WERI-Rb-1 (cell line): ENCODE results near the gene EEFSEC.

Experiments
- DNase-seq: peaks from one replicate; pipeline ENCODE4 v3.0.0-alpha.2; 2020
- H3K27ac ChIP-seq: fragments of 250-450 bp; sonication (Bioruptor Pico); 2 replicates; pipeline ENCODE4 v1.5.1; 2020; ENCODE audit warnings: mild to moderate bottlenecking, moderate library complexity
- H3K27me3 ChIP-seq: fragments of 250-450 bp; sonication (Bioruptor Pico); 2 replicates; pipeline ENCODE4 v1.5.1; 2021; ENCODE audit warnings: mild to moderate bottlenecking, low read depth, moderate library complexity; ENCODE audit not compliant: insufficient read depth, severe bottlenecking
- H3K36me3 ChIP-seq: fragments of 250-450 bp; sonication (Bioruptor Pico); 2 replicates; pipeline ENCODE4 v1.5.1; 2020; ENCODE audit warnings: mild to moderate bottlenecking, moderate library complexity
- H3K4me3 ChIP-seq: 2 replicates; pipeline ENCODE4 v1.5.1; 2011; ENCODE audit warnings: low read depth, mild to moderate bottlenecking, control low read depth, low read length
- H3K9me3 ChIP-seq: fragments of 250-450 bp; sonication (Bioruptor Pico); 2 replicates; pipeline ENCODE4 v1.5.1; 2021; ENCODE audit warnings: mild to moderate bottlenecking, moderate library complexity; ENCODE audit not compliant: severe bottlenecking
- CTCF ChIP-seq: IDR thresholded peaks from 2 replicates; pipeline ENCODE4 v1.5.1; 2011; ENCODE audit warnings: low read depth, mild to moderate bottlenecking, control low read depth, inconsistent platforms, low read length

EEFSEC gene

DNA sequence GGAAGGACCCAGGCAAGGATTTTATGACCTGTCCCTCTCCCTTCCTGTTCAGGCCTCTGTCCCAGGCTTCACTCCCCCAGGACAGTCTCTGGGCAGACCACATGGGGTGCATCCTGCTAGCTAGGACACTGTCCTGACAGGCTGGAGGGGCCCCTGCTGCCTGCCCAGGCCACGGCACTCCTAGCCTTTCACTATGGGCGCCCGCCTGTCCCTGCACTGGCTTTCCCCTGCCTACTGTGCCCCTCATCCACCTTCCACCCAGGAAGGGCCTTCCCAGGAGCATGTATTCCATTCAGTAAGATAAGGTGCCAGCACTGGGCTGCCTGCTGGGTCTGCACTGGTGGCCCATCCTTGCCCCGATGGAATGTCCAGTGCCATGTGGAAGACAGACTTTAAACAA is 168.1 kb downstream of the EEFSEC start:
- no peak for TF ChIP-seq CTCF

DNA sequence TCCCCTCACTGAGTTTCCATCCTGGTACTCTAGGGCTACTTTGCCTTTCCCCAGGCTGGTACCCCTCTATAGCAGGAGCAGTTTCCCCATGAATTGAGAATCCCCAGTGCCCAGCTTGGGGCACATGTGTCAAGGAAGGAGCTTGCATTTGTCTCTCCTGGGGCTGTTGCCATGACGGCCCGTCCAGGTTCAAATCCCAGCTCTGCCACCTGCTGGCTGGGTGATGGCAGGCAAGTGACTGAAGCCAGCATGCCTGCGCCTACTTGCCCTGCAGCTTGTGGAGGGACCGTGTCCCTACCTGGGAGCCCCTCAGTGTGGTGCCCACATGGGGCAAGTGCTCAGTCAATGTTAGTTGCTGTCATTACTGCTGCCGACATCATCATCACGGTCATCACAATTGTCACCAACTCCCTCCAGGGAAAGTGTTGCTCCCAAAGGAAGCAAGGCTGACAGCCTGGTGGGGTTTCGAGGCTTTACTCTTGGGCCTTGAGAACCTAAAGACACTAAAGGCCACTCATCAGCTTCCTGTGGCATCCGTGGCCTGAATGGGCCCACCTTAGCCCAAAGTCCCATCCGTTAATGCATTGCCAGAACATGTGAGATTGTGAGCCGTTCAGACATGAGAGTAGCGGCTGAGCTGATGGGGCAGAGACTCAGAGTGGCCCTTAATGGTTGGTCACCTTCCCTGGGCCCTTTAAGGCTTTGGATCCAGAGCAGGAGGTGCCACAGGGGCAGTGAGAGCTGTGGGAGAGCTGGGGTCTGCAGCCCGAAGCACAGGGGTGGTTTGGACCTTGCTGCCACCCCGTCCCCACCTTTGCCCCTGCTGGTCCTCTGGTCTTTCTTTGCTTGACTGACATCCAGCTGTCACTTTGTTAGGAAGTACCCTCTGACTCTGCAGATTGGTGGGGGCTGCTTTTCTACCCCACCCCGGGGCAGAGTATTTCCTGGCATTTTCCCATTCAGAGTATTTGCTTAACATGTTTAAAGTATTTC is 169.0 kb downstream of the EEFSEC start:
- H3K9me3 ChIP-seq = no peaks in the 10 kb centered on the region
- H3K27me3 ChIP-seq = no peaks in the 10 kb centered on the region
- no peak overlapping the region for H3K4me3 ChIP-seq
- no peaks in the 10 kb centered on the region; the same call in 1 of the 2 replicates for H3K36me3 ChIP-seq
- no peak overlapping the region for H3K27ac ChIP-seq
- peak; percentile 77 for TF ChIP-seq CTCF
- DNase-seq = peak; percentile 57

More for the DNA sequence above, 168.1 kb downstream of the EEFSEC start:
- H3K27ac ChIP-seq = no peak overlapping the region
- H3K4me3 ChIP-seq = no peak overlapping the region
- H3K36me3 ChIP-seq = no peaks in the 10 kb centered on the region; the same call in 1 of the 2 replicates
- no peaks in the 10 kb centered on the region for H3K9me3 ChIP-seq
- H3K27me3 ChIP-seq = no peaks in the 10 kb centered on the region
- no peak for DNase-seq

- H3K9me3 ChIP-seq = no peaks in the 10 kb centered on the region
- no peak for DNase-seq
- H3K27me3 ChIP-seq = no peaks in the 10 kb centered on the region
- H3K36me3 ChIP-seq = no peaks in the 10 kb centered on the region; the same call in 1 of the 2 replicates
- no peak for TF ChIP-seq CTCF
- H3K27ac ChIP-seq = no peak overlapping the region
- H3K4me3 ChIP-seq = no peak overlapping the region
Measured at GRCh38 chr3:128323206-128324081, 170.2 kb downstream of the EEFSEC start.

DNA sequence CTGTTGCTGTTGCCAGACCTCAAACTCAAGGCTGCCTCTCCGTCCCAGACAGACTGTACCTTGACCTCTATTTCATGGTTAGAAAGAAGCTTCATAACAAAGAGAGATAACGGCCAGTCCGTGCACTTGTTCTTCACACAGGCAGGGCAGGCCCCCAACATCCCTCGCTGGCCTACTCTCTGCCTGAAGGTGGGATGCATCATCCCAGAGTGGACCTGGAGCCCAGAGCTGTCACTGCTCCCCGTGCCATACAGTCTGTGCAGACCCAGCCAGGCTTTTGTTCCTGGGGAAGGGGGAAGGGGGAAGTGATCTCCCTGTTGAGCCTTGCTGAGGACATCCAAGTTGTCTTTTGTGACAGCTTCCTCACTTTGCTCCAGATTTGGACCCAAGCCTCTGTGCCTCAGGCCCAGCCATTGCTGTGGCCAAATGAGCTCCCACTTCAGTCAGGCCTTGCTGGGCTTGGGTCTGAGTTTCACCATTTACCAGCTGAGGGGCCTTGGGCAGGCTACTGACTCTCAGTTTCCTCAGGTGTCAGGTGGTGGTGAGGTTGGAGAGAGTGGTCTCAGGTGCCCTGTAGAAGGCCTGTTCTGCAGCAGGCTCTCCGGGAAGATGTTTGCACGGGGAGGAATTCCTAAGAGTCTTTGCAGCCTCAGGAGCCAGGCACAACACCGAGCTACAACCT is 171.8 kb downstream of the EEFSEC start:
- no peak for DNase-seq
- Histone ChIP-seq H3K36me3 (no peaks in the 10 kb centered on the region; the same call in 1 of the 2 replicates), H3K27me3 (no peaks in the 10 kb centered on the region), H3K4me3 (no peak overlapping the region), H3K9me3 (no peaks in the 10 kb centered on the region), H3K27ac (no peak overlapping the region)
- TF ChIP-seq CTCF = no peak

DNA sequence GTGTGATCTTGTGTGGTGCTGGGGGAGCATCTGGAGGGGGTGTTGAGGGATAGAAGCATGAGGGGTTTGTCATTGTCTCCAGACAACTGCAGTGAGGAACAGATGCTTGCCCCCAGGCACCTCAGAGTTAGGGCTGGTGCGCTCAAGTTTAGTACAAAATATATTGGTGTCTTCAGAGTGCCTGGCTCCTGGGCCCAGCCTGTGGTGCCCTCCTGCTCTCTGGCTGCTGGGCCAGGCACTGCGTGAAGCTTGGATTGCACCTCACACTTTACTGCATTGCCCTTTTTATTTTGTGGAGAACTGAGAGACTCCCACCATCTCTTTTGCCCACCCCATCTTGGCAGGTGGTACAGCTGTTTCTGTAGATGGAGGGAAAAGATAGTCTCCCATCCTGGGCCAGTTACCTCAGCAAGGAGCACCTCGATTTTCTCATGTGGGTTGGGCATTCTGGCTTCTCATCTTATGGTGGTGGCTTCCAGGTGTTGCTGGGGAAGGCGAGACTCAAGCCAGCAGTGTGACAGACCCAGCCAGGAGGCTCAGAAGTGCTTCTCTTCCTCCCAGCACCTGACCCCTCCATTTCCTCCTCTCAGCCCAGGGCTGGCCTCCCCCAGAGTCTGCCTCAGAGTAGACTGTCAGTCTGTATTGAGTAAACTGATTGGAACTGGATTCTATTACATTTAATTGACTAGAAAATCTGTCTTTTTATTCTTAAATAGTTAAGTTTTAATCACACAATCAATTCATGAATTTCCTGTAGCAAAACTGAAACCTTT is 173.0 kb downstream of the EEFSEC start:
- no peak overlapping the region for H3K27ac ChIP-seq
- no peaks in the 10 kb centered on the region for H3K36me3 ChIP-seq
- no peak for DNase-seq
- H3K9me3 ChIP-seq = no peaks in the 10 kb centered on the region
- TF ChIP-seq CTCF = no peak
- H3K27me3 ChIP-seq = no peaks in the 10 kb centered on the region
- no peak overlapping the region for H3K4me3 ChIP-seq
